ENCODE results near the gene PPP4R4. TPM values are rescaled to one million over a fixed set of nuclear protein-coding genes. Genes with fewer than 3 reads are reported as not detected.

The PPP4R4 gene
- total and polyA plus RNA-seq, 2 of the 4 experiments (the other 2 are of a cell fraction) = 0.17 to 0.36 TPM

GRCh38 chr14:94278731-94279130 lies 104.6 kb downstream of the PPP4R4 start:
- no peak for DNase-seq
- H3K27me3 ChIP-seq (ENCODE audit: control insufficient read depth, insufficient read depth, low read length) = no peaks in the 10 kb centered on the region
- H2BK120ac ChIP-seq (ENCODE audit: low read depth, low read length) = no peak overlapping the region
- no peak overlapping the region for H4K91ac ChIP-seq (ENCODE audit: insufficient read depth, low read depth, low read length)
- no peak overlapping the region for H2AK9ac ChIP-seq (replicated peaks; ENCODE audit: low read depth, low read length, poor library complexity)
- H3K27ac ChIP-seq (ENCODE audit: insufficient read depth, low read length) = no peak overlapping the region
- H4K5ac ChIP-seq (ENCODE audit: low read depth, low read length) = no peak overlapping the region
- no peak overlapping the region for H3K56ac ChIP-seq (ENCODE audit: extremely low read depth, insufficient read depth, low read length)
- no peaks in the 10 kb centered on the region for H3K9me3 ChIP-seq (ENCODE audit: control insufficient read depth, insufficient read depth, low read length)
- no peaks in the 10 kb centered on the region for H3K4me1 ChIP-seq (ENCODE audit: control insufficient read depth, insufficient read depth, low read length)
- no peak for TF ChIP-seq FOS (IDR thresholded peaks at IDR 0.05; ENCODE audit: low read depth, low read length)
- no peak for TF ChIP-seq NFE2L2 (IDR thresholded peaks at IDR 0.05; ENCODE audit: low read depth, low read length)
- TF ChIP-seq POLR2A (IDR thresholded peaks at IDR 0.05; ENCODE audit: low read depth, low read length) = no peak
- TF ChIP-seq ELK1 (IDR thresholded peaks at IDR 0.05; ENCODE audit: borderline replicate concordance, low read depth, low read length) = no peak
- TF ChIP-seq BHLHE40 (IDR thresholded peaks at IDR 0.05; ENCODE audit: low read depth, low read length) = no peak
- no peak for TF ChIP-seq CHD1 (IDR thresholded peaks at IDR 0.05; ENCODE audit: low read depth, low read length)
- no peak for TF ChIP-seq RFX5 (IDR thresholded peaks at IDR 0.05; ENCODE audit: low read depth, low read length)
- TF ChIP-seq CEBPB (IDR thresholded peaks at IDR 0.05; ENCODE audit: low read depth, low read length) = no peak
- no peak for TF ChIP-seq SMC3 (IDR thresholded peaks at IDR 0.05; ENCODE audit: low read depth, low read length)
- TF ChIP-seq USF2 (IDR thresholded peaks at IDR 0.05; ENCODE audit: low read depth, low read length) = no peak
- TF ChIP-seq CTCF (conservative IDR thresholded peaks at IDR 0.05; ENCODE audit: low read depth, low read length) = no peak
- no peak overlapping the region for H2BK20ac ChIP-seq (ENCODE audit: low read depth, low read length)
- H3K14ac ChIP-seq (replicated peaks; ENCODE audit: low read depth, low read length) = no peak overlapping the region
- no peak overlapping the region for H3K23ac ChIP-seq (ENCODE audit: low read depth, low read length)
- no peak overlapping the region for H2BK15ac ChIP-seq (ENCODE audit: low read depth, low read length)
- no peak overlapping the region for H2BK5ac ChIP-seq (ENCODE audit: low read depth, low read length, poor library complexity, severe bottlenecking)
- H2AK5ac ChIP-seq (ENCODE audit: low read depth, low read length) = no peak overlapping the region
- no peaks in the 10 kb centered on the region for H3K36me3 ChIP-seq (ENCODE audit: control insufficient read depth, insufficient read depth, low read length)
- no peak overlapping the region for H3K9ac ChIP-seq (ENCODE audit: low read depth, low read length)
- H3K4ac ChIP-seq (ENCODE audit: low read depth, low read length) = no peak overlapping the region
- H3K79me1 ChIP-seq (ENCODE audit: low read depth in 1 of 2, low read length in 2 of 2) = no peaks in the 10 kb centered on the region
- no CpG with 5 or more reads among the region's 2 CpGs for WGBS, 2 experiments (ENCODE audit: extremely low coverage in 2 of 2, insufficient read length in 1 of 2)
- CTCF ChIA-PET = interaction anchor here (0.6 kb wide), 1 partner anchor 1594 kb away, joined by 3 read pairs; no protein-coding TSS in a partner anchor
- H4K20me1 ChIP-seq (ENCODE audit: insufficient read depth, low read length) = no peaks in the 10 kb centered on the region
- H4K8ac ChIP-seq (ENCODE audit: low read depth in 2 of 2, low read length in 2 of 2) = no peak overlapping the region
- POLR2A ChIA-PET (ENCODE audit: unreplicated experiment) = no interaction called here
- intact Hi-C loops (cut with micrococcal nuclease) = no loop called here
- H2AFZ ChIP-seq (replicated peaks; ENCODE audit: low read length, poor library complexity) = no peak overlapping the region
- H3K4me3 ChIP-seq (ENCODE audit: insufficient read depth, low read depth, low read length) = no peak overlapping the region
- H3K4me2 ChIP-seq (ENCODE audit: low read depth, low read length) = no peak overlapping the region
- no peak overlapping the region for H3K18ac ChIP-seq (ENCODE audit: low read depth, low read length)
- no TSS peak for BruUV-seq (replicated peaks)
- ATAC-seq (ENCODE audit: low read depth) = no peak
- in situ Hi-C loops (cut with MboI; ENCODE audit: low sequenced_read_pairs) = no loop called here
- no peaks in the 10 kb centered on the region for H3K9me1 ChIP-seq (ENCODE audit: insufficient read depth, low read length)
- dilution Hi-C loops (cut with HindIII; ENCODE audit: low sequenced_read_pairs, unreplicated experiment) = no loop called here

All from IMR-90 (cell line).